Measurements from ENCODE around the gene MCCC2.
"Not testable (repeated sequence)": the region's sequence is repeated elsewhere in the genome, so short reads cannot be mapped to it uniquely, and the experiment has no call there.

The MCCC2 gene

GRCh38 chr5:71586941-71587765 lies at the start of gene MCCC2:
Gene MCCC2, plus strand, starts transcription at chr5:71587340. Its CDS starts 86 bp downstream, at chr5:71587426.
- in situ Hi-C loops (cut with MboI; ENCODE audit: low sequenced_read_pairs): no loop called here

GRCh38 chr5:71537687-71538086 lies 49.5 kb upstream of the MCCC2 start:
- in situ Hi-C loops (cut with MboI; ENCODE audit: low sequenced_read_pairs): no loop called here

- in situ Hi-C loops (cut with MboI; ENCODE audit: low sequenced_read_pairs): not testable (repeated sequence)
Measured at GRCh38 chr5:71550885-71551284, 36.3 kb upstream of the MCCC2 start.

GRCh38 chr5:71551582-71551981 lies 35.6 kb upstream of the MCCC2 start:
- in situ Hi-C loops (cut with MboI; ENCODE audit: low sequenced_read_pairs): not testable (repeated sequence)

- in situ Hi-C loops (cut with MboI; ENCODE audit: low sequenced_read_pairs): not testable (repeated sequence)
Measured at GRCh38 chr5:71552026-71552749, 35.0 kb upstream of the MCCC2 start.

- in situ Hi-C loops (cut with MboI; ENCODE audit: low sequenced_read_pairs): no loop called here
Measured at GRCh38 chr5:71563161-71563560, 24.0 kb upstream of the MCCC2 start.

GRCh38 chr5:71564895-71565294 lies 22.2 kb upstream of the MCCC2 start:
- in situ Hi-C loops (cut with MboI; ENCODE audit: low sequenced_read_pairs): no loop called here

- in situ Hi-C loops (cut with MboI; ENCODE audit: low sequenced_read_pairs): no loop called here
Measured at GRCh38 chr5:71569748-71570509, 17.2 kb upstream of the MCCC2 start.

GRCh38 chr5:71571811-71572210 lies 15.3 kb upstream of the MCCC2 start:
- in situ Hi-C loops (cut with MboI; ENCODE audit: low sequenced_read_pairs): not testable (repeated sequence)

- in situ Hi-C loops (cut with MboI; ENCODE audit: low sequenced_read_pairs): no loop called here
Measured at GRCh38 chr5:71573591-71573990, 13.5 kb upstream of the MCCC2 start.

- in situ Hi-C loops (cut with MboI; ENCODE audit: low sequenced_read_pairs): not testable (repeated sequence)
Measured at GRCh38 chr5:71575588-71575987, 11.6 kb upstream of the MCCC2 start.

- in situ Hi-C loops (cut with MboI; ENCODE audit: low sequenced_read_pairs): no loop called here
Measured at GRCh38 chr5:71576241-71576640, 10.9 kb upstream of the MCCC2 start.

- in situ Hi-C loops (cut with MboI; ENCODE audit: low sequenced_read_pairs): not testable (repeated sequence)
Measured at GRCh38 chr5:71577839-71578238, 9.3 kb upstream of the MCCC2 start.

- in situ Hi-C loops (cut with MboI; ENCODE audit: low sequenced_read_pairs): no loop called here
Measured at GRCh38 chr5:71582945-71583584, 4.1 kb upstream of the MCCC2 start.

GRCh38 chr5:71586052-71586940 lies 844 bp upstream of the MCCC2 start:
- in situ Hi-C loops (cut with MboI; ENCODE audit: low sequenced_read_pairs): no loop called here

GRCh38 chr5:71587766-71588532 lies 809 bp downstream of the MCCC2 start:
- in situ Hi-C loops (cut with MboI; ENCODE audit: low sequenced_read_pairs): no loop called here

- in situ Hi-C loops (cut with MboI; ENCODE audit: low sequenced_read_pairs): no loop called here
Measured at GRCh38 chr5:71588533-71588885, 1.4 kb downstream of the MCCC2 start.

GRCh38 chr5:71589903-71590302 lies 2.8 kb downstream of the MCCC2 start:
- in situ Hi-C loops (cut with MboI; ENCODE audit: low sequenced_read_pairs): no loop called here

GRCh38 chr5:71591100-71591499 lies 4.0 kb downstream of the MCCC2 start:
- in situ Hi-C loops (cut with MboI; ENCODE audit: low sequenced_read_pairs): no loop called here

Data from hTERT RPE-1 (cell line).